ENCODE results near the gene CARD9. TPM values are rescaled to one million over a fixed set of nuclear protein-coding genes. Genes with fewer than 3 reads are reported as not detected.

Gene CARD9
- total and polyA plus RNA-seq, 7 donors, result 0.26 to 1.1 (median 0.56) TPM

- intact Hi-C loops (cut with DNase I), result no loop called here
- H3K27ac ChIP-seq, result no peak overlapping the region
- H3K27me3 ChIP-seq (ENCODE audit: insufficient read depth in 3 of 3, low read length in 2 of 3), result peaks cover 0 to 13% (median 0%) of the 10 kb centered on the region in 3 donors
- no peaks in the 10 kb centered on the region for H3K9me3 ChIP-seq
- DNase-seq, result no peak
- no peak for TF ChIP-seq CTCF (IDR thresholded peaks at IDR 0.05)
- no peaks in the 10 kb centered on the region for H3K36me3 ChIP-seq (ENCODE audit: insufficient read depth in 1 of 2, low read depth in 1 of 2)
- H3K4me3 ChIP-seq, result no peak overlapping the region
- no peak for ATAC-seq
- WGBS, 3 donors, result 83 to 90% (median 84%) methylated on average over 8 to 9 of the region's 9 CpGs
- H3K4me1 ChIP-seq, result peaks cover 12% of the 10 kb centered on the region
These were observed 6.6 kb downstream of the CARD9 start for GRCh38 chr9:136366826-136367225.

GRCh38 chr9:136365775-136366222, 7.7 kb downstream of the CARD9 start:
- peaks cover 0 to 13% (median 0%) of the 10 kb centered on the region in 3 donors for H3K27me3 ChIP-seq (ENCODE audit: insufficient read depth in 3 of 3, low read length in 2 of 3)
- H3K4me3 ChIP-seq, result no peak overlapping the region
- no peak for TF ChIP-seq CTCF (IDR thresholded peaks at IDR 0.05)
- peaks cover 12% of the 10 kb centered on the region for H3K4me1 ChIP-seq
- no peak overlapping the region for H3K27ac ChIP-seq
- DNase-seq, result no peak
- no peaks in the 10 kb centered on the region for H3K9me3 ChIP-seq
- H3K36me3 ChIP-seq (ENCODE audit: insufficient read depth in 1 of 2, low read depth in 1 of 2), result no peaks in the 10 kb centered on the region
- ATAC-seq, result no peak
- intact Hi-C loops (cut with DNase I), result loop anchor here in 1 of 2 donors (2.0 kb wide), 1 partner anchor 41 kb away; no protein-coding TSS in a partner anchor
- 56 to 71% (median 59%) methylated on average over 8 to 9 of the region's 9 CpGs for WGBS, 3 donors

GRCh38 chr9:136364942-136365774, 8.3 kb downstream of the CARD9 start:
- Histone ChIP-seq H3K4me3 (no peak overlapping the region), H3K27ac (no peak overlapping the region), H3K4me1 (peaks cover 12% of the 10 kb centered on the region), H3K27me3 (ENCODE audit: insufficient read depth in 3 of 3, low read length in 2 of 3) (peaks cover 0 to 13% (median 0%) of the 10 kb centered on the region in 3 donors), H3K9me3 (no peaks in the 10 kb centered on the region), H3K36me3 (ENCODE audit: insufficient read depth in 1 of 2, low read depth in 1 of 2) (no peaks in the 10 kb centered on the region)
- no peak for TF ChIP-seq CTCF (IDR thresholded peaks at IDR 0.05)
- intact Hi-C loops (cut with DNase I), result loop anchor here in 1 of 2 donors (2.0 kb wide), 1 partner anchor 42 kb away; no protein-coding TSS in a partner anchor
- ATAC-seq (no peak), DNase-seq (no peak)
- WGBS, 3 donors, result 74 to 79% (median 78%) methylated on average over 25 to 31 of the region's 31 CpGs

GRCh38 chr9:136363949-136364748, 9.3 kb downstream of the CARD9 start:
- peaks cover 12% of the 10 kb centered on the region for H3K4me1 ChIP-seq
- no peak for DNase-seq
- H3K36me3 ChIP-seq (ENCODE audit: insufficient read depth in 1 of 2, low read depth in 1 of 2), result peaks cover 0 to 3% of the 10 kb centered on the region in 2 donors
- 41 to 46% (median 43%) methylated on average over 40 to 54 of the region's 54 CpGs for WGBS, 3 donors
- peaks cover 0 to 12% (median 0%) of the 10 kb centered on the region in 3 donors for H3K27me3 ChIP-seq (ENCODE audit: insufficient read depth in 3 of 3, low read length in 2 of 3)
- intact Hi-C loops (cut with DNase I), result loop anchor here in 1 of 2 donors (2.0 kb wide), 1 partner anchor 43 kb away; no protein-coding TSS in a partner anchor
- no peak for TF ChIP-seq CTCF (IDR thresholded peaks at IDR 0.05)
- ATAC-seq, result no peak
- H3K9me3 ChIP-seq, result no peaks in the 10 kb centered on the region
- peak overlapping the region; percentile 93 for H3K4me3 ChIP-seq
- H3K27ac ChIP-seq, result no peak overlapping the region

Data from psoas muscle (tissue), 8 donors.